Astrocyte (in vitro differentiated cells and primary cell): ENCODE data around the gene SH2B3. TPM values are rescaled to one million over a fixed set of nuclear protein-coding genes. Genes with fewer than 3 reads are reported as not detected.
A peak's percentile ranks its signal among the peaks of the same experiment; 100 is the strongest.

Source experiments
- DNase-seq: peaks from one replicate; pipeline ENCODE4 v3.0.0-alpha.2; 2010; ENCODE audit warnings: low read depth
- FAIRE-seq: peaks from 2 replicates; lab custom pipeline; 2011; peaks lifted over from hg19 to GRCh38; lab: Jason Lieb, UNC
- H2AFZ ChIP-seq: 2 replicates; pipeline ENCODE4 v1.6.0; 2012; ENCODE audit warnings: low read depth, low read length, inconsistent platforms
- H3K27ac ChIP-seq: 2 replicates; pipeline ENCODE4 v1.5.1; 2011; ENCODE audit warnings: low read depth, low read length, inconsistent platforms
- H3K27me3 ChIP-seq: 2 replicates; pipeline ENCODE4 v1.6.0; 2011; ENCODE audit warnings: low read length, inconsistent platforms; ENCODE audit not compliant: insufficient read depth
- H3K36me3 ChIP-seq: 2 replicates; pipeline ENCODE4 v1.5.1; 2011; ENCODE audit warnings: low read length, inconsistent platforms; ENCODE audit not compliant: insufficient read depth
- H3K4me1 ChIP-seq: 2 replicates; pipeline ENCODE4 v1.5.1; 2011; ENCODE audit warnings: low read length, inconsistent platforms; ENCODE audit not compliant: insufficient read depth
- H3K4me2 ChIP-seq: 2 replicates; pipeline ENCODE4 v1.6.0; 2012; ENCODE audit warnings: low read length, inconsistent platforms
- H3K4me3 ChIP-seq: 2 replicates; pipeline ENCODE4 v1.5.1; 2011; ENCODE audit warnings: low read depth, mild to moderate bottlenecking, low read length, inconsistent platforms; ENCODE audit not compliant: insufficient read depth
- H3K79me2 ChIP-seq: 2 replicates; pipeline ENCODE4 v1.6.0; 2012; ENCODE audit warnings: mild to moderate bottlenecking, low read length, inconsistent platforms; ENCODE audit not compliant: insufficient read depth
- H3K9ac ChIP-seq: 2 replicates; pipeline ENCODE4 v1.6.0; 2012; ENCODE audit warnings: mild to moderate bottlenecking, low read length, inconsistent platforms
- H3K9me3 ChIP-seq: 2 replicates; pipeline ENCODE4 v1.5.1; 2012; ENCODE audit warnings: low read depth, mild to moderate bottlenecking, low read length, inconsistent platforms; ENCODE audit not compliant: insufficient read depth
- H4K20me1 ChIP-seq: 2 replicates; pipeline ENCODE4 v1.6.0; 2012; ENCODE audit warnings: low read length, inconsistent platforms; ENCODE audit not compliant: insufficient read depth
- H3K27ac Mint-ChIP-seq: one replicate; pipeline ENCODE4 v1.8.0; 2021; ENCODE audit warnings: mild to moderate bottlenecking, mixed read lengths; ENCODE audit not compliant: unreplicated experiment
- H3K27me3 Mint-ChIP-seq: one replicate; pipeline ENCODE4 v1.8.0; 2021; ENCODE audit warnings: low read depth, mixed read lengths; ENCODE audit not compliant: unreplicated experiment
- H3K36me3 Mint-ChIP-seq: one replicate; pipeline ENCODE4 v1.8.0; 2021; ENCODE audit warnings: low read depth, mixed read lengths; ENCODE audit not compliant: unreplicated experiment
- H3K4me1 Mint-ChIP-seq: one replicate; pipeline ENCODE4 v1.8.0; 2021; ENCODE audit warnings: low read depth, mixed read lengths; ENCODE audit not compliant: unreplicated experiment
- H3K4me3 Mint-ChIP-seq: one replicate; pipeline ENCODE4 v1.8.0; 2021; ENCODE audit warnings: mild to moderate bottlenecking, moderate library complexity, mixed read lengths; ENCODE audit not compliant: unreplicated experiment
- H3K9me3 Mint-ChIP-seq: one replicate; pipeline ENCODE4 v1.8.0; 2021; ENCODE audit warnings: mild to moderate bottlenecking, mixed read lengths; ENCODE audit not compliant: unreplicated experiment
- CTCF ChIP-seq: IDR thresholded peaks from 2 replicates; pipeline ENCODE4 v1.5.1; 2011; ENCODE audit warnings: low read depth, mild to moderate bottlenecking, inconsistent platforms, low read length, moderate library complexity; ENCODE audit not compliant: insufficient read depth
- EZH2 ChIP-seq: IDR thresholded peaks from 2 replicates; pipeline ENCODE4 v1.6.1; 2012; ENCODE audit warnings: mild to moderate bottlenecking, low read length, inconsistent platforms; ENCODE audit not compliant: insufficient read depth
- total RNA-seq: library from RNA; stranded (reverse); gene quantifications from 2 replicates; pipeline ENCODE4 v1.2.1, GENCODE V29; 2021

The SH2B3 gene
- total RNA-seq, 1 donor from 2014 or later, result 23.6 TPM

- H3K4me1 Mint-ChIP-seq, result peaks cover 34% of the 10 kb centered on the region
Observed at GRCh38 chr12:111412830-111413441, 7.2 kb downstream of the SH2B3 start.

GRCh38 chr12:111413442-111414086 is 7.8 kb downstream of the SH2B3 start:
- H3K9ac ChIP-seq, result peak overlapping the region; percentile 91
- Mint-ChIP-seq H3K4me3 (no peak overlapping the region), H3K36me3 (peaks cover 4% of the 10 kb centered on the region), H3K27me3 (no peaks in the 10 kb centered on the region), H3K27ac (peak overlapping the region; percentile 26), H3K4me1 (peaks cover 31% of the 10 kb centered on the region), H3K9me3 (no peaks in the 10 kb centered on the region)
- H4K20me1 ChIP-seq, result peaks cover 56% of the 10 kb centered on the region
- peaks cover 10% of the 10 kb centered on the region for H3K36me3 ChIP-seq
- H2AFZ ChIP-seq, result no peak overlapping the region
- peaks cover 58% of the 10 kb centered on the region for H3K4me1 ChIP-seq
- TF ChIP-seq CTCF (no peak), EZH2 (no peak)
- H3K79me2 ChIP-seq, result peaks cover 98% of the 10 kb centered on the region
- H3K9me3 ChIP-seq, result no peaks in the 10 kb centered on the region
- no peaks in the 10 kb centered on the region for H3K27me3 ChIP-seq
- FAIRE-seq (peak; percentile 41), DNase-seq (peak; percentile 71)
- peak overlapping the region; percentile 75 for H3K27ac ChIP-seq
- peak overlapping the region; percentile 93 for H3K4me2 ChIP-seq
- H3K4me3 ChIP-seq, result no peak overlapping the region

More at GRCh38 chr12:111412830-111413441, 7.2 kb downstream of the SH2B3 start:
- H3K9me3 ChIP-seq, result no peaks in the 10 kb centered on the region
- H4K20me1 ChIP-seq, result peaks cover 61% of the 10 kb centered on the region
- H3K9ac ChIP-seq, result peak overlapping the region; percentile 91
- peak overlapping the region; percentile 94 for H3K27ac Mint-ChIP-seq
- no peaks in the 10 kb centered on the region for H3K9me3 Mint-ChIP-seq
- no peak for TF ChIP-seq EZH2
- H2AFZ ChIP-seq, result no peak overlapping the region
- H3K4me3 Mint-ChIP-seq, result peak overlapping the region; percentile 30
- H3K27ac ChIP-seq, result peak overlapping the region; percentile 75
- no peak overlapping the region for H3K4me3 ChIP-seq
- H3K4me2 ChIP-seq, result peak overlapping the region; percentile 93
- H3K36me3 Mint-ChIP-seq, result peaks cover 4% of the 10 kb centered on the region
- DNase-seq (no peak), FAIRE-seq (no peak)
- peaks cover 63% of the 10 kb centered on the region for H3K4me1 ChIP-seq
- no peaks in the 10 kb centered on the region for H3K27me3 ChIP-seq
- H3K27me3 Mint-ChIP-seq, result no peaks in the 10 kb centered on the region
- H3K79me2 ChIP-seq, result peaks cover 98% of the 10 kb centered on the region
- H3K36me3 ChIP-seq, result peaks cover 10% of the 10 kb centered on the region

- Histone ChIP-seq H2AFZ (no peak overlapping the region), H3K27me3 (no peaks in the 10 kb centered on the region), H3K27ac (no peak overlapping the region), H3K36me3 (peaks cover 15% of the 10 kb centered on the region), H3K4me1 (peaks cover 46% of the 10 kb centered on the region), H3K4me2 (no peak overlapping the region), H3K9me3 (no peaks in the 10 kb centered on the region), H4K20me1 (peaks cover 64% of the 10 kb centered on the region), H3K4me3 (no peak overlapping the region), H3K79me2 (peaks cover 98% of the 10 kb centered on the region), H3K9ac (no peak overlapping the region)
- DNase-seq, result no peak
- no peaks in the 10 kb centered on the region for H3K27me3 Mint-ChIP-seq
- TF ChIP-seq CTCF (no peak), EZH2 (no peak)
- no peak overlapping the region for H3K4me3 Mint-ChIP-seq
- H3K9me3 Mint-ChIP-seq, result no peaks in the 10 kb centered on the region
- H3K36me3 Mint-ChIP-seq, result peaks cover 4% of the 10 kb centered on the region
- H3K4me1 Mint-ChIP-seq, result peaks cover 31% of the 10 kb centered on the region
- peak overlapping the region; percentile 22 for H3K27ac Mint-ChIP-seq
- FAIRE-seq, result no peak
Observed at GRCh38 chr12:111414711-111415252, 9.1 kb downstream of the SH2B3 start.
